Activated naive CD4-positive, alpha-beta T cell treated with anti-CD3 and anti-CD28 coated beads, Interleukin-2, amount 10 ng/mL, durations not matched to agents 7 days and 5 days (primary cell): Measurements from ENCODE around the gene PNLIPRP2.

ENCODE experiments used
- CTCF ChIA-PET: fragments of 350-600 bp; sonication (Branson Sonifier 250); formaldehyde crosslinking; loops from one replicate; lab custom pipeline; 2021; ENCODE audit warnings: antibody characterized with exemption; lab: Charles Lee
- DNase-seq: peaks from one replicate; pipeline ENCODE4 v3.0.0-alpha.2; 2020
- H3K27ac Mint-ChIP-seq: one replicate; pipeline ENCODE4 v1.8.0; 2021; ENCODE audit warnings: mild to moderate bottlenecking, moderate library complexity, mixed read lengths
- H3K27me3 Mint-ChIP-seq: one replicate; pipeline ENCODE4 v1.8.0; 2021; ENCODE audit warnings: mild to moderate bottlenecking, mixed read lengths
- H3K36me3 Mint-ChIP-seq: one replicate; pipeline ENCODE4 v1.8.0; 2021; ENCODE audit warnings: mixed read lengths
- H3K4me1 Mint-ChIP-seq: one replicate; pipeline ENCODE4 v1.8.0; 2021; ENCODE audit warnings: mixed read lengths
- H3K4me3 Mint-ChIP-seq: one replicate; pipeline ENCODE4 v1.8.0; 2021; ENCODE audit warnings: mild to moderate bottlenecking, moderate library complexity, mixed read lengths
- H3K9me3 Mint-ChIP-seq: one replicate; pipeline ENCODE4 v1.8.0; 2021; ENCODE audit warnings: mixed read lengths

The PNLIPRP2 gene

DNA sequence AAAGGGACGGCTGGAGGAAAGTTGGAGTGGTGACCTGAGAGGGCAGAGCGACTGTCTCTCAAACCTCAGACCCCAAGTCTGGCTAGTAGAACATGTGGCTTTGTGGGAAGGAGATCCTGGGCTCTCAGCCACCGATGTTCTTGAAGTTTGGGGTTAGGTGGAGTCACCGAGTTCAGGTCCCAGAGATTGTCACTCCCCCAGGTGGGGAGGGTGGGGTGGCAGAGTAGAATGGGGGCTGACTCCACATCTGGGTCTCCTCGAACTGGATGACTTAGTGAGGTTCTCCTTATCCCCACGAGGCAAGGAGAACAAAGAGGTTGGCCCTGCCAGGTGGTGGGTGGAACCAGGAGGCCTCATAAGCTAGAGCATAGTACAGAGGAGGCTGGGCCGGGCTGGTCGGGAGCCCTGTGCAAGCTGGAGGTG lies 14.7 kb upstream of the PNLIPRP2 start:
- DNase-seq = no peak
- Mint-ChIP-seq H3K4me3 (no peak overlapping the region), H3K4me1 (no peaks in the 10 kb centered on the region), H3K36me3 (no peaks in the 10 kb centered on the region), H3K9me3 (no peaks in the 10 kb centered on the region), H3K27ac (no peak overlapping the region), H3K27me3 (peaks cover 21% of the 10 kb centered on the region)
- CTCF ChIA-PET = no interaction called here

DNA sequence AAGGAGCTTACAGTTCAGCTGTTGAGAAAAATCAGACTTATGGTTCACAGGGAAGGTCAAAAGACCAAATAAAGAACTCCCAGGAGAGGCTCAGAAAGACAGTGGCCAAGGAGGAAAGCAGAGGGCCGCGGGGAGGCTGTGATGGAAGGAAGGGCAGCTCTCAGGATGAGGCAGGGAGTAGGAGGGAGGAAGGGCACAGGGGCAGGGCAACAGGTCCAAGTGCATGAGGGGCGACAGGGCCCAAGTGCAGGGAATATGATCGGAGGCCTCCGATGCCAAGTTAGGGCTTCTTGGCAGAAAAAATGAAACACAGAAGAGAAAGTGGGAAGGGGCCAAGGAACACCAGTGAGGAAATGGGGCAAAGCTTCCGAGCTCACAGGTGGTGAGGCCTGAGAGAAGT lies 13.4 kb upstream of the PNLIPRP2 start:
- CTCF ChIA-PET = no interaction called here
- Mint-ChIP-seq H3K4me3 (no peak overlapping the region), H3K4me1 (no peaks in the 10 kb centered on the region), H3K27me3 (peaks cover 21% of the 10 kb centered on the region), H3K9me3 (no peaks in the 10 kb centered on the region), H3K36me3 (no peaks in the 10 kb centered on the region), H3K27ac (no peak overlapping the region)
- no peak for DNase-seq

GRCh38 chr10:116608686-116609594 lies 11.8 kb upstream of the PNLIPRP2 start:
- no peak overlapping the region for H3K4me3 Mint-ChIP-seq
- H3K9me3 Mint-ChIP-seq = no peaks in the 10 kb centered on the region
- CTCF ChIA-PET = no interaction called here
- DNase-seq = no peak
- no peak overlapping the region for H3K27ac Mint-ChIP-seq
- H3K4me1 Mint-ChIP-seq = no peaks in the 10 kb centered on the region
- peaks cover 21% of the 10 kb centered on the region for H3K27me3 Mint-ChIP-seq
- no peaks in the 10 kb centered on the region for H3K36me3 Mint-ChIP-seq

DNA sequence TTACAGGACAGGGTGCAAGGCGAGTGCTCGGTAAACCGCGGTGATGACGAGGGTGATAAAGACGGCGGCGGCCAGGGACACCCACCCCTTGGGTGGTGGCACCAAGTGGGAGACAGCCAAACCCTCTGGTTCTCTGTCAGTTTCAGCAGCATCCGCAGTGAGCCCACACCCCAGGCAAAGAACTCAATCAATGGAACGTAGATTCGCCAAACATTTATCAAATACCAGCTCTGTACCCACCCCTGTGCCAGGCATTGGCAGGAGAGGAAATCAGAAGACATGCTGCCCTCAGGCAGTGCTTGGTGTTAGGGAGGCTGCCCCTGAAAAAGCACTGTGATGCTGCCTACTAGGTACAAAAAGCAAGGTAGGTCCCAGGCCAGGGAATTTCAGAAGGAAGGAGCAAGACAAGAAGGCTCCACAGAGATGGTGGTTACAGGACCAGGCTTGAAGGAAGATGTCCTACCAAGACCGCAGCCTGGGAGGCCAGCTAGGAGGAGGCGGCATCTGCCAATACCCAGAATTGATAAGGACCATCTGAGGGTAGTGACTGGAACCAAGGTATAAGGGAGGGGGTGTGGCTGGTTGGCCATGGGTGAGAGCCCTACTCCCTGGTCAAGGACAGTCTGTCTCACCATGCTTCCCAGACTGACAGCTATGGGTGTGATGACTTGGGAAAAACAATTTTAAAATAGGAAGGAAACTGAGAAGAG lies 10.2 kb upstream of the PNLIPRP2 start:
- Mint-ChIP-seq H3K27ac (no peak overlapping the region), H3K4me1 (no peaks in the 10 kb centered on the region), H3K36me3 (no peaks in the 10 kb centered on the region), H3K9me3 (no peaks in the 10 kb centered on the region), H3K4me3 (no peak overlapping the region), H3K27me3 (peaks cover 21% of the 10 kb centered on the region)
- CTCF ChIA-PET = no interaction called here
- no peak for DNase-seq

GRCh38 chr10:116611153-116611545 lies 9.6 kb upstream of the PNLIPRP2 start:
- Mint-ChIP-seq H3K27ac (no peak overlapping the region), H3K9me3 (no peaks in the 10 kb centered on the region), H3K4me1 (no peaks in the 10 kb centered on the region), H3K36me3 (no peaks in the 10 kb centered on the region), H3K4me3 (no peak overlapping the region), H3K27me3 (peaks cover 21% of the 10 kb centered on the region)
- CTCF ChIA-PET = no interaction called here
- no peak for DNase-seq

DNA sequence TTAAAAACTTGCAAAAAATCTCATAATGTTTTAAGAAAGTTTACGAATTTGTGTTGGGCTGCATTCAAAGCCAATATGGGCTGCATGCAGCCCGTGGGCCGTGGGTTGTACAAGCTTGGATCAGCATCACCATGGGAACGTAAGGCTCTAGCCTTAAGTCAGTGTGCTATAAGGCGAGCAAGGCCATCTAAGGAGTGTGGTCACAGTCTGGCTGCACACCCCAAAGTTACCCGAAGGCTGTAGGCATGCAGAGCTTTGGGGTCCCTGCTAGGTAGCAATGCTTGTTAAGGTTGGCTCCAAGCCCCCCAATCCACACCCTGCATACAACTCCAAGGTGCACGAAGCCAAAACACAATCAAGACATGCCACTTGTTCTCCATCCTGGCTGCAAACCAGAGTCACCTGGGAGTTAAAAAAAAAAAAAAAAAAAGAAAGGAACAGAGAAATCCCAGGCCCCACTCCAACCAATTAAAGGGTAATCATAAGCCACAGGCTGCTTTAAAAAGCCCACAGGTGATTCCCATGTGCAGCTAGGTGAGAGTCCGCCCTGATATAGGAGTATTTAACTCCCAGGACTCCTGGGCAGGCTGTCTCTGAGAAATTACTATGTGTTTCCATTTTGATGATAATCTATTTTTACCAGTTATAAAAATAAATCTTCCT lies 8.5 kb upstream of the PNLIPRP2 start:
- CTCF ChIA-PET = no interaction called here
- Mint-ChIP-seq H3K9me3 (no peaks in the 10 kb centered on the region), H3K4me1 (no peaks in the 10 kb centered on the region), H3K4me3 (no peak overlapping the region), H3K27ac (no peak overlapping the region), H3K36me3 (no peaks in the 10 kb centered on the region), H3K27me3 (peaks cover 21% of the 10 kb centered on the region)
- no peak for DNase-seq

- CTCF ChIA-PET = no interaction called here
- no peaks in the 10 kb centered on the region for H3K36me3 Mint-ChIP-seq
- no peak for DNase-seq
Measured at GRCh38 chr10:116613471-116613870, 7.3 kb upstream of the PNLIPRP2 start.

DNA sequence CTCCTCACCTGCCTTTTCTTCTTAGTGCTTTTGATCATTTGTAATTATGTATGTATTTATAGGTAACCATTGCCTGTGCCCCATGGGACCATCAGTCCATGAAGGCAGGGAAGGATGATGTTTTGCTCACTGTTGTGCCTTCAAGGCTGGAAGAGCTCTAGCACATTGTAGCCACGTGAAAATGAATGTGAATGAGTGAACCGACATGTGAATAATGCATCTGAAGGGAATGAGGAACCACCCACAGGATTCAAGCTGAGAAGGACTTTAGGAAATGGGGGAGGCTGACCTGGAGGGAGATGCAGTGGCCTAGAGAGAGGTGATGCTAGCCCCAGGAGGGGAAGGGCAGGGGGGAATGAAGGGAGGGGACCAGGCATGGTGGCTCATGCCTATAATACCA lies 6.0 kb upstream of the PNLIPRP2 start:
- Mint-ChIP-seq H3K4me3 (no peak overlapping the region), H3K4me1 (no peaks in the 10 kb centered on the region), H3K9me3 (no peaks in the 10 kb centered on the region), H3K36me3 (no peaks in the 10 kb centered on the region), H3K27ac (no peak overlapping the region), H3K27me3 (peaks cover 8% of the 10 kb centered on the region)
- DNase-seq = no peak
- CTCF ChIA-PET = no interaction called here

More at GRCh38 chr10:116613471-116613870, 7.3 kb upstream of the PNLIPRP2 start:
- Mint-ChIP-seq H3K9me3 (no peaks in the 10 kb centered on the region), H3K27me3 (peaks cover 21% of the 10 kb centered on the region), H3K4me3 (no peak overlapping the region), H3K27ac (no peak overlapping the region), H3K4me1 (no peaks in the 10 kb centered on the region)

DNA sequence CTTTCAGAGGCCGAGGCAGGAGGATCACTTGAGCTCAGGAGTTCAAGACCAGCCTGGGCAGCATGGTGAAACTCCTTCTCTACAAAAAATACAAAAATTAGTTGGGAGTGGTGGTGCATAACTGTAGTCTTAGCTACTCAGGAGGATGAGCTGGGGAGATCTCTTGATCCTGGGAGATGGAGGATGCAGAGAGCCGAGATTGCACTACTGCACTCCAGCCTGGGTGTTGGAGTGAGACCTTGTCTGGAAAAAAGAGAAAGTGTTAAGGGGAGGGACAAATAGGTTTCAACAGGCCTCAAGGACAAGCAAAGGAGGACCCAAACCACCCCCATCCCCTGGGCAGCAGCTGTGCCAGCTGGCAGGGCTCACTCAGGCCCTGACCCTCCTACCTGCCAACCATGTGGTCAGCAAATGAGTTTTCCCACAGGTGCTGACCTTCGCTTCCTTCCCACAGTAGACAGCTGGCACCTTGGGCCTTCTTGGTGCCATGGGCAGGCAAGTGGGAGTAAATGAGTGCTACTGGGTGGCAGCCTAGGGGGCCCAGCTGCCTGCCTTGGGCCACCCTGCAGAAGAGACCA lies 5.5 kb upstream of the PNLIPRP2 start:
- CTCF ChIA-PET = no interaction called here
- H3K27me3 Mint-ChIP-seq = peaks cover 3% of the 10 kb centered on the region
- no peaks in the 10 kb centered on the region for H3K9me3 Mint-ChIP-seq
- H3K36me3 Mint-ChIP-seq = no peaks in the 10 kb centered on the region
- no peak overlapping the region for H3K4me3 Mint-ChIP-seq
- no peak overlapping the region for H3K27ac Mint-ChIP-seq
- DNase-seq = no peak
- no peaks in the 10 kb centered on the region for H3K4me1 Mint-ChIP-seq

GRCh38 chr10:116621476-116621875 lies 723 bp downstream of the PNLIPRP2 start:
- Mint-ChIP-seq H3K4me3 (no peak overlapping the region), H3K27me3 (peaks cover 1% of the 10 kb centered on the region)

DNA sequence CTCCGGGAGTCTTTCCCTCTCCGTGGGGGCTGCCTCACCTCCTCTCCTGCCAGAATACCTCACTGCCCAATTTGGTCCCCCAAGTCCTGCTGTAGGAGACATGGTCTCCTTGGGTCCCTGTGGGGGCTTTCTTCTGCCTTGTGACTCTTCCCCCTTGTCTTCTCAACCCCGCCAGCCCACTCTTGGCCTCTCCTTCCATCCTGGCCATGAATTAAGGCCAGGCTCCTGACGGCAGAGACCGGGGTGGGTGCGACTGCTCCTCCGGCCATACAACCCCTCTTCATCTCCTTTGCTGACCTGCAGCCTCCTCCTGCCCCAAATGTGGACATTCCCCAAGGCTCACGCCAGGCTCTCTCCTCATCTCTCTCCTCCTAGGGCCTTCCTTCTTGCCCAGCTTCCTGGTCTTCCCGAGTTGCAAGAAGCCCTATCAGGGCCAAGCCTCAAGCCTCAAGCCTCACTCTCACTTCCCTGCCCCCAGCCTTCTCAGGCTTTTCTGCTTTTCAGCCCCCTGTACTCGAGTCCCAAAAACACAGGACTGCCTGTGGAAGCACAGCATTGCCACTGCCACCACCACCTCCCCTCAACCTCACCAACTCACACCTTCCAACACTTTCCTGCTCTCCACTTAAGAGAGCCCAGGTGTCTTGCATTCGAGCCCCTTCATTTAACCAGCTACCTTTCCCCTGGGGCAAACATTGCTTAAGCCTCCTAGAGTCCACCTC lies 1.3 kb downstream of the PNLIPRP2 start:
- CTCF ChIA-PET = no interaction called here
- Mint-ChIP-seq H3K9me3 (no peaks in the 10 kb centered on the region), H3K4me1 (no peaks in the 10 kb centered on the region), H3K27ac (no peak overlapping the region), H3K27me3 (peaks cover 7% of the 10 kb centered on the region), H3K4me3 (no peak overlapping the region), H3K36me3 (no peaks in the 10 kb centered on the region)
- DNase-seq = no peak

More at GRCh38 chr10:116621476-116621875, 723 bp downstream of the PNLIPRP2 start:
- no peak overlapping the region for H3K27ac Mint-ChIP-seq
- H3K9me3 Mint-ChIP-seq = no peaks in the 10 kb centered on the region
- no peaks in the 10 kb centered on the region for H3K4me1 Mint-ChIP-seq
- DNase-seq = no peak
- CTCF ChIA-PET = no interaction called here
- no peaks in the 10 kb centered on the region for H3K36me3 Mint-ChIP-seq

GRCh38 chr10:116625845-116626244 lies 5.1 kb downstream of the PNLIPRP2 start:
- no peaks in the 10 kb centered on the region for H3K9me3 Mint-ChIP-seq
- no peaks in the 10 kb centered on the region for H3K36me3 Mint-ChIP-seq
- CTCF ChIA-PET = no interaction called here
- H3K27me3 Mint-ChIP-seq = peaks cover 23% of the 10 kb centered on the region
- H3K4me1 Mint-ChIP-seq = no peaks in the 10 kb centered on the region
- no peak overlapping the region for H3K4me3 Mint-ChIP-seq
- H3K27ac Mint-ChIP-seq = no peak overlapping the region
- DNase-seq = no peak

- no peak overlapping the region for H3K4me3 Mint-ChIP-seq
- no peak for DNase-seq
- no peaks in the 10 kb centered on the region for H3K36me3 Mint-ChIP-seq
- H3K9me3 Mint-ChIP-seq = no peaks in the 10 kb centered on the region
- CTCF ChIA-PET = interaction anchor here (0.7 kb wide), 1 partner anchor 163 kb away, joined by 3 read pairs; no protein-coding TSS in a partner anchor
- no peaks in the 10 kb centered on the region for H3K4me1 Mint-ChIP-seq
- no peak overlapping the region for H3K27ac Mint-ChIP-seq
- H3K27me3 Mint-ChIP-seq = peaks cover 24% of the 10 kb centered on the region
Measured at GRCh38 chr10:116626815-116627214, 6.1 kb downstream of the PNLIPRP2 start.
